Heart left ventricle (tissue), 16 donors: ENCODE data around the gene BTD. TPM values are rescaled to one million over a fixed set of nuclear protein-coding genes. Genes with fewer than 3 reads are reported as not detected.

Source experiments
- ATAC-seq, 4 donors: fragments of 200-7000 bp; cut with Tn5 transposase; one replicate each; pipeline ENCODE4 v1.9.1; 2020 to 2022; ENCODE audit warnings: moderate library complexity in 4 of 4, mild to moderate bottlenecking in 3 of 4, moderate number of reproducible peaks in 1 of 4
- DNase-seq, 5 donors: peaks; one replicate each; pipeline ENCODE4 v3.0.0-alpha.2; 2020
- H3K27ac ChIP-seq, 12 donors: fragments of 200-600 bp; sonication (generic) in 4 of 12; one replicate each; pipeline versions ENCODE4 v1.5.0 to v1.8.0; 2016 to 2022; ENCODE audit warnings: mild to moderate bottlenecking in 2 of 12
- H3K27me3 ChIP-seq, 9 donors: fragments of 200-600 bp; sonication (generic) in 2 of 9; one replicate each; pipeline versions ENCODE4 v1.5.1 to v1.8.0; 2016 to 2022; ENCODE audit warnings: mild to moderate bottlenecking in 3 of 9
- H3K36me3 ChIP-seq, 9 donors: fragments of 200-600 bp; sonication (generic) in 2 of 9; one replicate each; pipeline versions ENCODE4 v1.5.0 to v1.8.0; 2018 to 2022; ENCODE audit warnings: mild to moderate bottlenecking in 2 of 9
- H3K4me1 ChIP-seq, 12 donors: fragments of 200-600 bp; sonication (generic) in 4 of 12; one replicate each; pipeline versions ENCODE4 v1.5.0 to v1.8.0; 2016 to 2022; ENCODE audit warnings: mild to moderate bottlenecking in 3 of 12
- H3K4me3 ChIP-seq, 12 donors: fragments of 200-600 bp; sonication (generic) in 4 of 12; one replicate each; pipeline versions ENCODE4 v1.5.0 to v1.8.0; 2017 to 2022; ENCODE audit warnings: mild to moderate bottlenecking in 9 of 12, moderate library complexity in 4 of 12
- H3K9me3 ChIP-seq, 12 donors: fragments of 200-600 bp; sonication (generic) in 4 of 12; one replicate each; pipeline versions ENCODE4 v1.5.0 to v1.8.0; 2016 to 2022; ENCODE audit warnings: mild to moderate bottlenecking in 1 of 12
- POLR2A ChIP-seq, 2 donors: fragments of 450-650 bp; IDR thresholded peaks; one replicate each; pipeline ENCODE4 v1.6.1; 2017; ENCODE audit warnings: antibody characterized with exemption in 2 of 2, mild to moderate bottlenecking in 2 of 2, moderate library complexity in 2 of 2
- WGBS, 4 donors: extraction: QIAGEN DNeasy Blood & Tissue Kit in 2 of 4; methylation state at CpG; one replicate each; pipeline versions ENCODE4 v1.1.5 to v1.1.7; 2013 to 2018; 5-methylcytosine and 5-hydroxymethylcytosine counted together
- intact Hi-C, 10 donors: fragments of 100-400 bp; cut with DNase I; formaldehyde crosslinking; loops; one replicate each; pipeline versions ENCODE4 v1.11.1 to v1.14.2; 2022
- polyA plus RNA-seq, 2 donors: library from polyadenylated mRNA; stranded (reverse); fragments of 200-250 nt; gene quantifications; one replicate each; pipeline ENCODE4 v1.2.3, GENCODE V29; 2013
- total RNA-seq, 9 donors: library from RNA; depleted of rRNA in 2 of 9; stranded (reverse); fragments of >200 nt in 2 of 9; fragmentation: NEBNext Ultra II Directional in 3 of 9; extraction: Animal tissue kit (Norgen Biotek cat#: 25700) in 3 of 9; gene quantifications; one replicate each; pipeline versions ENCODE4 v1.1.0 to v1.2.4, GENCODE V29; 2016 to 2023
- TF ChIP-seq, protein P1 (sequence below), 12 donors: fragments of 200-600 bp; sonication (generic) in 4 of 12; IDR thresholded peaks; one replicate each; pipeline versions ENCODE4 v1.5.0 to v1.8.0; 2018 to 2022; ENCODE audit warnings: antibody characterized with exemption in 12 of 12, mild to moderate bottlenecking in 5 of 12
- donor health status: ischemic (EF 13 %, LVEDD 7.1; RV severe dilation, severe dysfunction).
- donor health status: healthy with polysubstance abuse.
- donor health status: DM: no; HTN: yes; CAD: no.
- donor health status: DM: no; HTN: no; CAD: no.
- donor health status: ischemic (EF 25% LVEDD 6.9; RV normal size, moderate dysfunction).
- donor health status: ischemic (EF 25% LVEDD 5.7; RV mildly dilated, moderate dysfunction).
- donor health status: healthy.
- donor health status: DM: yes; HTN: yes; CAD: no.
- donor health status: ischemic (EF 35%, LVEDD 5.7; RV mildly dilated, moderate dysfunction).
- donor health status: nonischemic (EF 11% LVEDD 7.7; RV severe dilation, severe dysfunction).
- donor health status: DM: yes; HTN: yes; CAD: no.
- donor health status: PGD.
- donor health status: ischemic (EF 29% LVEDD 5.4; RV normal size, mild dysfunction).
- donor health status: nonischemic (EF 23%, LVEDD 6.1; RV moderate dilation, normal function).

BTD gene
- total and polyA plus RNA-seq, 11 donors, result 4.2 to 16.4 (median 11.7) TPM

DNA sequence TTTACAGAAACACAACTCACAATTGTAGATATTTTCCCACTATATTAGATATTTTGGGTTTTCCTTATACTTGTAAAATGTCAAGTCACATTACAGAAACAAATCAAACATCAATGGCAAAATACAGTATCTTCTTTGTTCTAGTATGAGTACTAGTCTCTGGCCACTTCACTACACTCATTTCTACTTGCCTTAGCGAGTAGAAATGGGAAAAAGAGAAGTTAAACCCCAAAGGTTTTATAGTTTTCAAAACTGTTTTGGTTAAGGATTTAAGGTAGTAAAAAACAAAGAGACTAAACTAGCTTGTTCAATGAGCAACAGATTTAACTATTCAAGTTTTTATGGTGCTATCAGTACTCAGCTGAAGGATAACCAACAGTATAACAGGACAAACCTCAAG is 81.7 kb downstream of the BTD start:
- no peaks in the 10 kb centered on the region for H3K27me3 ChIP-seq
- H3K27ac ChIP-seq, result peak overlapping the region in 1 of 12 donors; percentile 8
- intact Hi-C loops, result no loop called here
- ATAC-seq, result no peak
- H3K9me3 ChIP-seq, result no peaks in the 10 kb centered on the region
- DNase-seq, result no peak
- WGBS, 4 donors, result 81 to 89% (median 86%) methylated on average over 1 of the region's 1 CpG
- peaks cover 0 to 59% (median 43%) of the 10 kb centered on the region in 9 donors for H3K36me3 ChIP-seq
- peaks cover 0 to 22% (median 9%) of the 10 kb centered on the region in 12 donors for H3K4me1 ChIP-seq
- no peak overlapping the region for H3K4me3 ChIP-seq
- TF ChIP-seq, protein P1, sequence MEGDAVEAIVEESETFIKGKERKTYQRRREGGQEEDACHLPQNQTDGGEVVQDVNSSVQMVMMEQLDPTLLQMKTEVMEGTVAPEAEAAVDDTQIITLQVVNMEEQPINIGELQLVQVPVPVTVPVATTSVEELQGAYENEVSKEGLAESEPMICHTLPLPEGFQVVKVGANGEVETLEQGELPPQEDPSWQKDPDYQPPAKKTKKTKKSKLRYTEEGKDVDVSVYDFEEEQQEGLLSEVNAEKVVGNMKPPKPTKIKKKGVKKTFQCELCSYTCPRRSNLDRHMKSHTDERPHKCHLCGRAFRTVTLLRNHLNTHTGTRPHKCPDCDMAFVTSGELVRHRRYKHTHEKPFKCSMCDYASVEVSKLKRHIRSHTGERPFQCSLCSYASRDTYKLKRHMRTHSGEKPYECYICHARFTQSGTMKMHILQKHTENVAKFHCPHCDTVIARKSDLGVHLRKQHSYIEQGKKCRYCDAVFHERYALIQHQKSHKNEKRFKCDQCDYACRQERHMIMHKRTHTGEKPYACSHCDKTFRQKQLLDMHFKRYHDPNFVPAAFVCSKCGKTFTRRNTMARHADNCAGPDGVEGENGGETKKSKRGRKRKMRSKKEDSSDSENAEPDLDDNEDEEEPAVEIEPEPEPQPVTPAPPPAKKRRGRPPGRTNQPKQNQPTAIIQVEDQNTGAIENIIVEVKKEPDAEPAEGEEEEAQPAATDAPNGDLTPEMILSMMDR (IDR thresholded peaks at IDR 0.05), result no peak
- no peak for TF ChIP-seq POLR2A (IDR thresholded peaks at IDR 0.05)

DNA sequence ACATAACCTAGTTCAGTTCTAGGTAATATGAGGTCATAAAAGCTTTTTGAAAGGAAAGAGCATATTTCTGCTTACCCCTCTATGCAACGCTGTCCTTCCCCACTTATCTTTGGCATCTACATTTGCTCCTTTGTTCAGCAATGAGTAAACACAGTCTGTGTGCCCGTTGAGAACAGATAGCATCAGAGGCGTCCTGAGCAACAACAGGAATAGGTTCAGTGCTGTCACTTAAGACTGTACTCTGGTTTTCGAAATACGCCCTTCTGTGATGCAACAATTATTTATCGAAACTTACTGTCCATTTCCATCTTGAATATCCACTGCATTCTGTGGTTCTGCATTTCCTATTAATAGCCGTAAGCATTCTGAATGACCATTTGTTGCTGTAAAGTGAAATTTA is 84.4 kb downstream of the BTD start:
- Histone ChIP-seq H3K9me3 (no peaks in the 10 kb centered on the region), H3K27ac (no peak overlapping the region), H3K27me3 (no peaks in the 10 kb centered on the region), H3K4me1 (peaks cover 0 to 22% (median 9%) of the 10 kb centered on the region in 12 donors), H3K36me3 (peaks cover 3 to 69% (median 55%) of the 10 kb centered on the region in 9 donors), H3K4me3 (no peak overlapping the region)
- intact Hi-C loops, result no loop called here
- ATAC-seq (no peak), DNase-seq (no peak)
- no peak for TF ChIP-seq POLR2A (IDR thresholded peaks at IDR 0.05)
- TF ChIP-seq, protein P1 (IDR thresholded peaks at IDR 0.05), result no peak
- WGBS, 4 donors, result 82 to 93% (median 88%) methylated on average over 7 of the region's 7 CpGs

DNA sequence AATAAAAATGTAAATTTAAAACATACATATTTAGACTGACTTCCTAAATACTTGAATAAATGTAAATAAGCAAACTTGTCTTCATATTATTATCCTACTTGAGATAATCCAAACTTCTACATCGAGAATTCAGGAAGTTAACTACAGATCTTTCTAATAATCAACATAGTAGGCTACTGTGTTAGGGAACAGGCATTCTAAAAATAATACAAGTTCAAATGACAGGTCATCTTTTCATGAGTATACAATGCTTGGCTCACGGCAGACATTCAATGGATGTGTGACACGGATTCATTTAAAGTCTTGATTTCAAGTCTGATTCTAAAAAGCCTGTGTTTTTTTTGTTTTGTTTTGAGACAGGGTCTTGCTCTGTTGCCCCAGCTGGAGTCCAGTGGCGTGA is 88.7 kb downstream of the BTD start:
- peaks cover 3 to 93% (median 65%) of the 10 kb centered on the region in 9 donors for H3K36me3 ChIP-seq
- 69 to 83% (median 73%) methylated on average over 4 of the region's 4 CpGs for WGBS, 4 donors
- H3K4me1 ChIP-seq, result no peaks in the 10 kb centered on the region
- ATAC-seq, result no peak
- DNase-seq, result no peak
- H3K27ac ChIP-seq, result no peak overlapping the region
- no peaks in the 10 kb centered on the region for H3K27me3 ChIP-seq
- H3K9me3 ChIP-seq, result no peaks in the 10 kb centered on the region
- intact Hi-C loops, result no loop called here
- TF ChIP-seq, protein P1 (IDR thresholded peaks at IDR 0.05), result no peak
- no peak for TF ChIP-seq POLR2A (IDR thresholded peaks at IDR 0.05)
- H3K4me3 ChIP-seq, result no peak overlapping the region

DNA sequence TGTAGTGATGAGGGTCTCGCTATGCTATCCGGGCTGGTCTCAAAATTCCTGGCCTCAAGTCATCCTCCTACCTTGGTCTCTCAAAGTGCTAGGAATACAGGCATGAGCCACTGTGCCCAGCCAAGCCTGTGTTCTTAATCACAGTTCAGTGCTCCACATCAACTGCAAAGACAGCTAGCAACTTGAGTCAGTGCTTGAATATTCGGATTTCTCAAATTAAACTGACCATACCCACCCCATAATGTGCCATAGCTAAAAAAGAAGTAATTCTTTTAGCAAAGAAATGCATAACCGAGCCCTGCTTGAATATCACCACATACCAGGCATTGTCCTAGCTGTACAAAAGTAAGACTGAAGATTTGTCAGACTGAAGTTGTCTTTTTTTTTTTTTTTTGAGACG is 89.2 kb downstream of the BTD start:
- Histone ChIP-seq H3K36me3 (peaks cover 2 to 93% (median 61%) of the 10 kb centered on the region in 9 donors), H3K4me1 (no peaks in the 10 kb centered on the region), H3K27ac (no peak overlapping the region), H3K9me3 (no peaks in the 10 kb centered on the region), H3K27me3 (no peaks in the 10 kb centered on the region), H3K4me3 (no peak overlapping the region)
- no peak for TF ChIP-seq POLR2A (IDR thresholded peaks at IDR 0.05)
- TF ChIP-seq, protein P1 (IDR thresholded peaks at IDR 0.05), result no peak
- WGBS, 4 donors, result 94 to 96% (median 96%) methylated on average over 5 of the region's 5 CpGs
- intact Hi-C loops, result no loop called here
- DNase-seq, result no peak
- ATAC-seq, result no peak
